OCI-LY1 (cell line): ENCODE results near the gene PDE4D.

Source experiments
- H2AFZ ChIP-seq: fragments of 200-600 bp; sonication (generic), shearing (Covaris generic); 2 replicates; pipeline ENCODE4 v1.6.0; 2014; ENCODE audit warnings: antibody characterized with exemption, mild to moderate bottlenecking, low read length
- H3F3A ChIP-seq: fragments of 200-600 bp; sonication (generic), shearing (Covaris generic); 2 replicates; pipeline ENCODE4 v1.6.0; 2014; ENCODE audit warnings: mild to moderate bottlenecking, antibody characterized with exemption, low read length, moderate library complexity; ENCODE audit not compliant: insufficient read depth
- H3K27ac ChIP-seq: fragments of 200-600 bp; sonication (generic); 2 replicates; pipeline ENCODE4 v1.5.1; 2014; ENCODE audit warnings: low read length, mixed run types, mild to moderate bottlenecking, low read depth; ENCODE audit not compliant: poor library complexity, severe bottlenecking
- H3K27me3 ChIP-seq: fragments of 200-600 bp; sonication (generic); 2 replicates; pipeline ENCODE4 v1.6.0; 2014; ENCODE audit warnings: antibody characterized with exemption, mild to moderate bottlenecking, low read length, moderate library complexity; ENCODE audit not compliant: insufficient read depth
- H3K36me3 ChIP-seq: fragments of 200-600 bp; sonication (generic); 2 replicates; pipeline ENCODE4 v1.6.1; 2014; ENCODE audit warnings: mild to moderate bottlenecking, antibody characterized with exemption, low read length, moderate library complexity, mixed read lengths; ENCODE audit not compliant: insufficient read depth
- H3K4me1 ChIP-seq: fragments of 200-600 bp; sonication (generic); 2 replicates; pipeline ENCODE4 v1.5.1; 2014; ENCODE audit warnings: mild to moderate bottlenecking, low read length, moderate library complexity; ENCODE audit not compliant: insufficient read depth, severe bottlenecking
- H3K4me2 ChIP-seq: fragments of 200-600 bp; sonication (generic), shearing (Covaris generic); 2 replicates; pipeline ENCODE4 v1.6.1; 2014; ENCODE audit warnings: low read length
- H3K4me3 ChIP-seq: fragments of 200-600 bp; sonication (generic); 2 replicates; pipeline ENCODE4 v1.5.1; 2014; ENCODE audit warnings: low read length, low read depth, mild to moderate bottlenecking, mixed read lengths; ENCODE audit not compliant: poor library complexity, severe bottlenecking
- H3K79me2 ChIP-seq: fragments of 200-600 bp; shearing (Covaris generic); 2 replicates; pipeline ENCODE4 v1.6.1; 2016; ENCODE audit warnings: mixed run types, low read length, mixed read lengths; ENCODE audit not compliant: insufficient read depth
- H3K9ac ChIP-seq: fragments of 200-600 bp; sonication (generic), shearing (Covaris generic); 2 replicates; pipeline ENCODE4 v1.6.1; 2014; ENCODE audit warnings: mild to moderate bottlenecking, low read length, mixed read lengths
- H3K9me2 ChIP-seq: fragments of 200-600 bp; sonication (generic), shearing (Covaris generic); 2 replicates; pipeline ENCODE4 v1.6.1; 2014; ENCODE audit warnings: low read depth, mild to moderate bottlenecking, low read length, mixed read lengths
- H3K9me3 ChIP-seq: fragments of 200-600 bp; shearing (Covaris generic); 2 replicates; pipeline ENCODE4 v1.6.1; 2014; ENCODE audit warnings: low read length, mixed read lengths
- H4K20me1 ChIP-seq: fragments of 200-600 bp; sonication (generic), shearing (Covaris generic); 2 replicates; pipeline ENCODE4 v1.6.0; 2016; ENCODE audit warnings: mild to moderate bottlenecking, low read length; ENCODE audit not compliant: insufficient read depth
- EZH2 ChIP-seq: fragments of 200-600 bp; sonication (generic), shearing (Covaris generic); IDR thresholded peaks from 2 replicates; pipeline ENCODE4 v1.8.0; 2017; ENCODE audit warnings: borderline replicate concordance, mixed run types, mild to moderate bottlenecking, antibody characterized with exemption, low read length, moderate library complexity, mixed read lengths
- TF ChIP-seq, protein P1 (sequence below): fragments of 200-600 bp; sonication (generic), shearing (Covaris generic); IDR thresholded peaks from 2 replicates; pipeline ENCODE4 v1.5.1; 2017; ENCODE audit warnings: mild to moderate bottlenecking, antibody characterized with exemption, low read length, moderate library complexity, mixed read lengths

The PDE4D gene

GRCh38 chr5:59037941-59038797, 855.4 kb downstream of the PDE4D start:
- Histone ChIP-seq H3K27ac (no peak overlapping the region), H3K9ac (no peak overlapping the region; the same call in 1 of the 2 replicates), H3K4me3 (peak overlapping the region; percentile 61), H3K9me2 (no peaks in the 10 kb centered on the region), H3F3A (no peaks in the 10 kb centered on the region), H3K4me1 (peaks cover 9% of the 10 kb centered on the region), H2AFZ (no peak overlapping the region), H3K9me3 (no peaks in the 10 kb centered on the region), H3K79me2 (no peaks in the 10 kb centered on the region), H3K4me2 (peak overlapping the region; percentile 74; the same call in 1 of the 2 replicates), H4K20me1 (no peaks in the 10 kb centered on the region), H3K27me3 (0 out of 2 replicates have a peak, but pooled peaks cover 7% of the 10 kb centered on the region), H3K36me3 (no peaks in the 10 kb centered on the region)
- TF ChIP-seq, protein P1, sequence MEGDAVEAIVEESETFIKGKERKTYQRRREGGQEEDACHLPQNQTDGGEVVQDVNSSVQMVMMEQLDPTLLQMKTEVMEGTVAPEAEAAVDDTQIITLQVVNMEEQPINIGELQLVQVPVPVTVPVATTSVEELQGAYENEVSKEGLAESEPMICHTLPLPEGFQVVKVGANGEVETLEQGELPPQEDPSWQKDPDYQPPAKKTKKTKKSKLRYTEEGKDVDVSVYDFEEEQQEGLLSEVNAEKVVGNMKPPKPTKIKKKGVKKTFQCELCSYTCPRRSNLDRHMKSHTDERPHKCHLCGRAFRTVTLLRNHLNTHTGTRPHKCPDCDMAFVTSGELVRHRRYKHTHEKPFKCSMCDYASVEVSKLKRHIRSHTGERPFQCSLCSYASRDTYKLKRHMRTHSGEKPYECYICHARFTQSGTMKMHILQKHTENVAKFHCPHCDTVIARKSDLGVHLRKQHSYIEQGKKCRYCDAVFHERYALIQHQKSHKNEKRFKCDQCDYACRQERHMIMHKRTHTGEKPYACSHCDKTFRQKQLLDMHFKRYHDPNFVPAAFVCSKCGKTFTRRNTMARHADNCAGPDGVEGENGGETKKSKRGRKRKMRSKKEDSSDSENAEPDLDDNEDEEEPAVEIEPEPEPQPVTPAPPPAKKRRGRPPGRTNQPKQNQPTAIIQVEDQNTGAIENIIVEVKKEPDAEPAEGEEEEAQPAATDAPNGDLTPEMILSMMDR, result no peak
- TF ChIP-seq EZH2, result no peak

GRCh38 chr5:59037453-59037852, 856.1 kb downstream of the PDE4D start:
- no peak for TF ChIP-seq EZH2
- TF ChIP-seq, protein P1, result no peak
- H3K79me2 ChIP-seq, result no peaks in the 10 kb centered on the region
- H3K9ac ChIP-seq, result no peak overlapping the region
- no peaks in the 10 kb centered on the region for H4K20me1 ChIP-seq
- no peak overlapping the region for H3K4me2 ChIP-seq
- no peak overlapping the region for H2AFZ ChIP-seq
- H3K27ac ChIP-seq, result no peak overlapping the region
- H3F3A ChIP-seq, result no peaks in the 10 kb centered on the region
- H3K9me3 ChIP-seq, result no peaks in the 10 kb centered on the region
- H3K4me3 ChIP-seq, result no peak overlapping the region
- H3K27me3 ChIP-seq, result 0 out of 2 replicates have a peak, but pooled peaks cover 7% of the 10 kb centered on the region
- H3K9me2 ChIP-seq, result no peaks in the 10 kb centered on the region
- peaks cover 9% of the 10 kb centered on the region for H3K4me1 ChIP-seq
- H3K36me3 ChIP-seq, result no peaks in the 10 kb centered on the region

DNA sequence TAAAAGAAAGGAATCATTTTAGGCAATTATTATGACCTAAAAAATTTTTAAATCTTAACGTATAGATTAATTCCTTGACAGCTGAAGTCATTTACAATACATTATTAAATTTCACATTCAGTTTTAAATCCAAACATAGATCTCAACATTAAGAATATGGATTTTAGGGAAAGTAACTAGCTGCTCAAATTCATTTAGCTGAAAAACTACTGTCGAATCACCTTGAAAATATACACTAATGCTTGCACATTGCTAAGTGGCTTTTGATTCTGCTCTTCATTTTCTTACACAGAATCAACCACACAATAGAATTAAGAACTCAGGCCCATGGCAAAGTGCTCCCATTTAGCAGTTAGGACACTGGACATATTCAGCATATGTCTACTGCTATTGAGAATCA, 856.5 kb downstream of the PDE4D start:
- Histone ChIP-seq H3K9me3 (no peaks in the 10 kb centered on the region), H3K79me2 (no peaks in the 10 kb centered on the region), H4K20me1 (no peaks in the 10 kb centered on the region), H3K27ac (no peak overlapping the region), H3K4me2 (no peak overlapping the region), H3K4me1 (peaks cover 9% of the 10 kb centered on the region), H2AFZ (no peak overlapping the region), H3K9ac (no peak overlapping the region), H3K36me3 (no peaks in the 10 kb centered on the region), H3K4me3 (no peak overlapping the region), H3K27me3 (0 out of 2 replicates have a peak, but pooled peaks cover 7% of the 10 kb centered on the region), H3K9me2 (no peaks in the 10 kb centered on the region), H3F3A (no peaks in the 10 kb centered on the region)
- no peak for TF ChIP-seq EZH2
- TF ChIP-seq, protein P1, result no peak
